Panc1 (cell line): ENCODE data around the gene CBX4. TPM values are rescaled to one million over a fixed set of nuclear protein-coding genes. Genes with fewer than 3 reads are reported as not detected.

Experiments
- ATAC-seq: fragments of 200-7000 bp; cut with Tn5 transposase; 2 replicates; pipeline ENCODE4 v1.9.1; 2020; ENCODE audit warnings: mild to moderate bottlenecking, moderate library complexity
- BruUV-seq: library from RNA; stranded (reverse); fragments of 400-500 nt; replicated peaks from 2 replicates; lab custom pipeline; 2021; lab: Mats Ljungman, UMichigan
- CTCF ChIA-PET: fragments of 300-600 bp; sonication (Branson Sonifier 250); formaldehyde crosslinking; loops from one replicate; lab custom pipeline; 2022; ENCODE audit warnings: antibody characterized with exemption; lab: Charles Lee
- POLR2A ChIA-PET: fragments of 300-600 bp; sonication (Branson Sonifier 250); formaldehyde crosslinking; loops from one replicate; lab custom pipeline; 2022; ENCODE audit warnings: antibody characterized with exemption; lab: Charles Lee
- DNase-seq: peaks from one replicate; pipeline ENCODE4 v3.0.0-alpha.2; 2010; ENCODE audit warnings: low read depth, low spot score
- H3K27ac ChIP-seq: 2 replicates; pipeline ENCODE4 v1.5.1; 2011; ENCODE audit warnings: mild to moderate bottlenecking, low read length, inconsistent platforms
- H3K27me3 ChIP-seq: fragments of 200-500 bp; sonication (Bioruptor generic); 2 replicates; pipeline ENCODE4 v1.6.0; 2014; ENCODE audit warnings: low read length, inconsistent platforms; ENCODE audit not compliant: control insufficient read depth, insufficient read depth
- H3K36me3 ChIP-seq: fragments of 200-500 bp; sonication (Bioruptor generic); 2 replicates; pipeline ENCODE4 v1.5.1; 2014; ENCODE audit warnings: inconsistent platforms, mild to moderate bottlenecking, low read length, moderate library complexity; ENCODE audit not compliant: control insufficient read depth, insufficient read depth
- H3K4me1 ChIP-seq: 2 replicates; pipeline ENCODE4 v1.5.1; 2011; ENCODE audit warnings: inconsistent platforms, mild to moderate bottlenecking, low read length, moderate library complexity; ENCODE audit not compliant: control insufficient read depth, insufficient read depth
- H3K4me3 ChIP-seq, 2 experiments: 2 replicates each; pipeline ENCODE4 v1.5.1; 2011 to 2012; ENCODE audit warnings: low read depth in 2 of 2, low read length in 2 of 2, mild to moderate bottlenecking in 2 of 2, inconsistent platforms in 1 of 2, moderate library complexity in 1 of 2
- H3K9me3 ChIP-seq: fragments of 200-500 bp; sonication (Bioruptor generic); 2 replicates; pipeline ENCODE4 v1.5.1; 2014; ENCODE audit warnings: low read depth, mild to moderate bottlenecking, inconsistent platforms, low read length, moderate library complexity; ENCODE audit not compliant: control insufficient read depth, insufficient read depth
- POLR2AphosphoS5 ChIP-seq: IDR thresholded peaks from 2 replicates; pipeline ENCODE4 v1.6.1; 2012; ENCODE audit warnings: mild to moderate bottlenecking, low read depth, low read length, moderate library complexity
- SIN3A ChIP-seq: IDR thresholded peaks from 2 replicates; pipeline ENCODE4 v1.6.1; 2012; ENCODE audit warnings: low read depth, mild to moderate bottlenecking, low read length, moderate library complexity, borderline replicate concordance; ENCODE audit not compliant: insufficient read depth
- TCF7L2 ChIP-seq: IDR thresholded peaks from 2 replicates; pipeline ENCODE4 v1.6.1; 2011; ENCODE audit warnings: mild to moderate bottlenecking, low read depth, low read length, inconsistent platforms
- in situ Hi-C: cut with HindIII; loops from 2 replicates; pipeline ENCODE4 v1.10.0; 2016; ENCODE audit warnings: low sequenced_read_pairs, low pct_unique_long_range_greater_than_20kb
- intact Hi-C: fragments of 100-400 bp; cut with micrococcal nuclease; formaldehyde crosslinking; loops from one replicate; pipeline ENCODE4 v1.10.0; 2022; ENCODE audit not compliant: unreplicated experiment
- total RNA-seq: library from RNA; stranded (reverse); gene quantifications from one replicate; pipeline ENCODE4 v1.2.1, GENCODE V29; 2021; ENCODE audit not compliant: unreplicated experiment
- TF ChIP-seq, protein P1 (sequence below): fragments of 450-650 bp; IDR thresholded peaks from 2 replicates; pipeline ENCODE4 v1.5.1; 2017; ENCODE audit warnings: mild to moderate bottlenecking
- TF ChIP-seq, protein P2 (sequence below), 2 experiments: IDR thresholded peaks; 2 replicates each; pipeline ENCODE4 v1.6.1; 2011 to 2012; ENCODE audit warnings: low read depth in 2 of 2, control low read depth in 1 of 2, low read length in 1 of 2, mild to moderate bottlenecking in 1 of 2, moderate library complexity in 1 of 2; ENCODE audit not compliant: insufficient read depth in 1 of 2

CBX4 gene
- total RNA-seq, 1 experiment from 2014 or later: 48.6 TPM

DNA sequence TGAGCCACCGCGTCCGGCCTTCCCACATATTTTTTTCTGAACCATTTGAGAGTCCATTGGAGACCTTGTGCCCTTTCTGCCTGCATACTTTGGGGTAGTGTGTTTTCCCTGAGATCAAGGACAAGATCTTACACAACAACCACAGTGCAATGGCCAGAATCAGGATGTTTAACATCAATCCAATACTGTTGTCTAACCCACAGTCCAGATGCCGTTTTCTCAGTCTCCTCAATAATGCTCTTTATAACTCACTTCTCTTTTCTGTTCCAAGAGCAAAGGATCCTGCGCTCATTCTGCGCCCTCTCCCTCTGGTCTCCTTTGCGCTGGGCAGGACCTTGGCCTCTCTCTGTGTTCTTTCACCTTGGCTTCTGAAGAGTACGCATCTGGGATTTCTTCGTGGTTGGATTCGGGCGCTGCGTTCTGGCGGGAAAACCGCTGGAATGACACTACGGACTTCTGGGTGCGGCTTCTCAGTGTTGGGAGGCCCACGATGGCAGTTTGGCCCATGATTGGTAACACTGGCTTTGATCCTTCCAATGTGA is 16.6 kb downstream of the CBX4 start:
- no peaks in the 10 kb centered on the region for H3K9me3 ChIP-seq
- TF ChIP-seq POLR2AphosphoS5 (no peak), SIN3A (no peak), TCF7L2 (no peak)
- TF ChIP-seq, protein P1, sequence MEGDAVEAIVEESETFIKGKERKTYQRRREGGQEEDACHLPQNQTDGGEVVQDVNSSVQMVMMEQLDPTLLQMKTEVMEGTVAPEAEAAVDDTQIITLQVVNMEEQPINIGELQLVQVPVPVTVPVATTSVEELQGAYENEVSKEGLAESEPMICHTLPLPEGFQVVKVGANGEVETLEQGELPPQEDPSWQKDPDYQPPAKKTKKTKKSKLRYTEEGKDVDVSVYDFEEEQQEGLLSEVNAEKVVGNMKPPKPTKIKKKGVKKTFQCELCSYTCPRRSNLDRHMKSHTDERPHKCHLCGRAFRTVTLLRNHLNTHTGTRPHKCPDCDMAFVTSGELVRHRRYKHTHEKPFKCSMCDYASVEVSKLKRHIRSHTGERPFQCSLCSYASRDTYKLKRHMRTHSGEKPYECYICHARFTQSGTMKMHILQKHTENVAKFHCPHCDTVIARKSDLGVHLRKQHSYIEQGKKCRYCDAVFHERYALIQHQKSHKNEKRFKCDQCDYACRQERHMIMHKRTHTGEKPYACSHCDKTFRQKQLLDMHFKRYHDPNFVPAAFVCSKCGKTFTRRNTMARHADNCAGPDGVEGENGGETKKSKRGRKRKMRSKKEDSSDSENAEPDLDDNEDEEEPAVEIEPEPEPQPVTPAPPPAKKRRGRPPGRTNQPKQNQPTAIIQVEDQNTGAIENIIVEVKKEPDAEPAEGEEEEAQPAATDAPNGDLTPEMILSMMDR: no peak
- TF ChIP-seq, protein P2, sequence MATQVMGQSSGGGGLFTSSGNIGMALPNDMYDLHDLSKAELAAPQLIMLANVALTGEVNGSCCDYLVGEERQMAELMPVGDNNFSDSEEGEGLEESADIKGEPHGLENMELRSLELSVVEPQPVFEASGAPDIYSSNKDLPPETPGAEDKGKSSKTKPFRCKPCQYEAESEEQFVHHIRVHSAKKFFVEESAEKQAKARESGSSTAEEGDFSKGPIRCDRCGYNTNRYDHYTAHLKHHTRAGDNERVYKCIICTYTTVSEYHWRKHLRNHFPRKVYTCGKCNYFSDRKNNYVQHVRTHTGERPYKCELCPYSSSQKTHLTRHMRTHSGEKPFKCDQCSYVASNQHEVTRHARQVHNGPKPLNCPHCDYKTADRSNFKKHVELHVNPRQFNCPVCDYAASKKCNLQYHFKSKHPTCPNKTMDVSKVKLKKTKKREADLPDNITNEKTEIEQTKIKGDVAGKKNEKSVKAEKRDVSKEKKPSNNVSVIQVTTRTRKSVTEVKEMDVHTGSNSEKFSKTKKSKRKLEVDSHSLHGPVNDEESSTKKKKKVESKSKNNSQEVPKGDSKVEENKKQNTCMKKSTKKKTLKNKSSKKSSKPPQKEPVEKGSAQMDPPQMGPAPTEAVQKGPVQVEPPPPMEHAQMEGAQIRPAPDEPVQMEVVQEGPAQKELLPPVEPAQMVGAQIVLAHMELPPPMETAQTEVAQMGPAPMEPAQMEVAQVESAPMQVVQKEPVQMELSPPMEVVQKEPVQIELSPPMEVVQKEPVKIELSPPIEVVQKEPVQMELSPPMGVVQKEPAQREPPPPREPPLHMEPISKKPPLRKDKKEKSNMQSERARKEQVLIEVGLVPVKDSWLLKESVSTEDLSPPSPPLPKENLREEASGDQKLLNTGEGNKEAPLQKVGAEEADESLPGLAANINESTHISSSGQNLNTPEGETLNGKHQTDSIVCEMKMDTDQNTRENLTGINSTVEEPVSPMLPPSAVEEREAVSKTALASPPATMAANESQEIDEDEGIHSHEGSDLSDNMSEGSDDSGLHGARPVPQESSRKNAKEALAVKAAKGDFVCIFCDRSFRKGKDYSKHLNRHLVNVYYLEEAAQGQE (IDR thresholded peaks at IDR 0.05; ENCODE audit: insufficient read depth in 1 of 2, low read depth in 2 of 2, low read length in 1 of 2): no peak
- DNase-seq (no peak), ATAC-seq (no peak)
- POLR2A ChIA-PET: no interaction called here
- H3K4me3 ChIP-seq: no peak overlapping the region
- CTCF ChIA-PET: no interaction called here
- no peaks in the 10 kb centered on the region for H3K4me1 ChIP-seq
- intact Hi-C loops: no loop called here
- no peak overlapping the region for H3K27ac ChIP-seq
- H3K27me3 ChIP-seq: no peaks in the 10 kb centered on the region
- BruUV-seq: no TSS peak
- in situ Hi-C loops: no loop called here
- H3K36me3 ChIP-seq: no peaks in the 10 kb centered on the region

DNA sequence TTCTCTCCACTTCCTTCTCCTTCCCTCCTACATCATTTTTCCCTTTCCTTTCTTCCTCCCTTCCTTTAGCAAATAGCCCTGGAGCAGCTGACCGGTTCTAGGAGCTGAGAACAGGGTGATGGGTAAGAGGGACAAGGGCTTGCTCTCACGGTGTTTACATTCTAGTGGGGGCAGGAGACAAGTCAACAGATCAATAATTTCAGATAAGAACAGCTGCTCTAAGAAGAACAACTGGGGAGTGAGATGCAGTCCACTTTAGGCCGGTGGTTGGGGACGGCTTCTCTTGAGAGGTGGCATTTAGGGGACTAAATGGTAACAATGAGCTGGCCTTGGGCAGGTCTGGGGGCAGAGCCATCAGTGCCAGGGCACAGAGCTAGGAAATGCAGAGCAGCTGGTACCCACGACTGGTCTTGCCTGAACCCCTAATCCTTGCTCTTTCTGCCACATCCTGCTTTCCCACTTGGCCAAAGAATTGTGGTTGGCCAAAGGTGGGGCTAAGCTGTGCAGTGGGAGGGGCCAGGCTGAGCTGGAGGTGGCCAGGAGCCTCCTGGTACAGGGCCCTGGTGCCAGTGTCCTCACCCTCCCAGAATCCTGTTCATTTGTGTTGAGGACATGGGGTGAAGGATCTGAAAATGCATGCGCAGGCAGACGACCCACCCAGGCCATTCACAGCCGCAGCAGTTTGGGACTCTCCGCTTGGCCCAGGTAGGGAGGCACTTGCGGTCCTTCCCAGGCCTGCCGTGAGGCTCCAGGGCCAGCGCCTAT is 17.7 kb downstream of the CBX4 start:
- no peaks in the 10 kb centered on the region for H3K27me3 ChIP-seq
- no peak overlapping the region for H3K27ac ChIP-seq
- H3K9me3 ChIP-seq: no peaks in the 10 kb centered on the region
- in situ Hi-C loops (no loop called here), intact Hi-C loops (no loop called here)
- POLR2A ChIA-PET: no interaction called here
- ATAC-seq: no peak
- TF ChIP-seq TCF7L2 (no peak), POLR2AphosphoS5 (no peak), SIN3A (no peak)
- TF ChIP-seq, protein P2 (IDR thresholded peaks at IDR 0.05; ENCODE audit: insufficient read depth in 1 of 2, low read depth in 2 of 2, low read length in 1 of 2): no peak
- TF ChIP-seq, protein P1: no peak
- DNase-seq: no peak
- H3K4me3 ChIP-seq: no peak overlapping the region
- H3K4me1 ChIP-seq: no peaks in the 10 kb centered on the region
- CTCF ChIA-PET: interaction anchor here (0.6 kb wide), 2 partner anchors 11 to 59 kb away, joined by 4 read pairs; no protein-coding TSS in a partner anchor
- no TSS peak for BruUV-seq
- H3K36me3 ChIP-seq: no peaks in the 10 kb centered on the region
